SK-N-MC (cell line): ENCODE results near the gene TRHDE.

Source experiments
- EZH2 ChIP-seq: fragments of 200-600 bp; sonication (generic); IDR thresholded peaks from one replicate; pipeline ENCODE4 v1.6.1; 2017; ENCODE audit warnings: antibody characterized with exemption
- POLR2AphosphoS5 ChIP-seq: IDR thresholded peaks from 2 replicates; pipeline ENCODE4 v1.6.1; 2012; ENCODE audit warnings: mild to moderate bottlenecking, low read depth, low read length, borderline replicate concordance

- TF ChIP-seq POLR2AphosphoS5: no peak
- no peak for TF ChIP-seq EZH2
Measured at GRCh38 chr12:72390146-72390545, 118.0 kb downstream of the TRHDE start.
